Endothelial cell (in vitro differentiated cells): ENCODE measurements around the gene RALGPS1. TPM values are rescaled to one million over a fixed set of nuclear protein-coding genes. Genes with fewer than 3 reads are reported as not detected.

ENCODE experiments used
- DNase-seq: peaks from one replicate; pipeline ENCODE4 v3.0.0; 2021; ENCODE audit warnings: low spot score
- H3K27ac Mint-ChIP-seq: one replicate; pipeline ENCODE4 v1.8.0; 2021; ENCODE audit warnings: mixed read lengths, inconsistent platforms; ENCODE audit not compliant: unreplicated experiment
- H3K27me3 Mint-ChIP-seq: one replicate; pipeline ENCODE4 v1.8.0; 2021; ENCODE audit warnings: mild to moderate bottlenecking, moderate library complexity, mixed read lengths, inconsistent platforms; ENCODE audit not compliant: unreplicated experiment
- H3K36me3 Mint-ChIP-seq: one replicate; pipeline ENCODE4 v1.8.0; 2021; ENCODE audit warnings: mild to moderate bottlenecking, low read depth, mixed read lengths, inconsistent platforms; ENCODE audit not compliant: unreplicated experiment
- H3K4me1 Mint-ChIP-seq: one replicate; pipeline ENCODE4 v1.8.0; 2021; ENCODE audit warnings: mild to moderate bottlenecking, mixed read lengths, inconsistent platforms; ENCODE audit not compliant: unreplicated experiment
- H3K4me3 Mint-ChIP-seq: one replicate; pipeline ENCODE4 v1.8.0; 2021; ENCODE audit warnings: mild to moderate bottlenecking, mixed read lengths, inconsistent platforms; ENCODE audit not compliant: unreplicated experiment
- H3K9me3 Mint-ChIP-seq: one replicate; pipeline ENCODE4 v1.8.0; 2021; ENCODE audit warnings: mixed read lengths, inconsistent platforms; ENCODE audit not compliant: unreplicated experiment
- total RNA-seq: library from RNA; stranded (reverse); fragmentation: NEBNext Ultra II Directional; extraction: Animal tissue kit (Norgen Biotek cat#: 25700); gene quantifications from one replicate; pipeline ENCODE4 v1.2.1, GENCODE V29; 2021; ENCODE audit not compliant: unreplicated experiment
- TF ChIP-seq, protein P1 (sequence below): fragments of 200-600 bp; sonication (generic); IDR thresholded peaks from one replicate; pipeline ENCODE4 v1.5.0; 2021; ENCODE audit warnings: antibody characterized with exemption; ENCODE audit not compliant: unreplicated experiment

Gene RALGPS1
- total RNA-seq, 1 donor from 2014 or later = 6.4 TPM

DNA sequence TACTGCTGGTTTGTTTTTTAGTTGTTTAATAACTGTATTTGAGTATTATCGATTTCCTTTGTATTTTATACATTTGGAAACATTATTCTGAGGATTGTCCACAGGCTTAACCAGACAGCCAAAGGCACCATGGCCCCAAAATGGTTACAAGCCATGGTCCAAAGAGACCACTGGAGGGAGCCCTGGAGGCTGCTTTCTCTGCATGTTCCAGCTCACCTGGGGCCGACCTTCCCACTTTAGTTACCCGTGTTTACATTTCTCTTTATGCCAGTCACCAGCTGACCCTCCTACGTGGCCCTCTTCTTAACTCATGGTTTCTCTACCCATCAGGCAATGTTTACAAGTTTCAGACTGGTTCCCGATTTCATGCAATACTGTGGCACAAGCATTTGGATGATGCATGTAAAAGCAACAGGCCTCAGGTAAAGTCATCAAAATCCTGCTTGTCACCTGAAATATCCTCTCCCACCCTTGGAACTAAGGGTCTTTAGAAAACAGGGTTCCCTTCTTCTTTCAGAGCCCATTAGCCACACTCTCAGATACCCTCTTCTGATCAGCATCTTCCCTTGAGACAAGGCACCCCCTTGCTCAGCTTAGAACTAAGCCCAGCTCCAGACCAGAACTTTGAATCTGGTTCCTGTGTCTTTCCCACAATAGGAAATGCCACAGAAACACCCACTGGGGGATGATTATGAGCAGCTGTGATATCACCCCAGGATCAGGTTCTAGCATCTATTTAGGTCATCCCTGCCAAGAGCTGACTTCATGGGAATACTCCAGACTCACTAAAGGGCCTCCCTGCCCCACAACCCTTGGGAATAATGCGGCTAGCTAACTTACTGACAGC lies 300.1 kb downstream of the RALGPS1 start:
- no peak overlapping the region for H3K27ac Mint-ChIP-seq
- peak; percentile 74 for DNase-seq
- H3K4me3 Mint-ChIP-seq = no peak overlapping the region
- H3K36me3 Mint-ChIP-seq = no peaks in the 10 kb centered on the region
- peaks cover 11% of the 10 kb centered on the region for H3K27me3 Mint-ChIP-seq
- no peaks in the 10 kb centered on the region for H3K4me1 Mint-ChIP-seq
- no peaks in the 10 kb centered on the region for H3K9me3 Mint-ChIP-seq
- TF ChIP-seq, protein P1, sequence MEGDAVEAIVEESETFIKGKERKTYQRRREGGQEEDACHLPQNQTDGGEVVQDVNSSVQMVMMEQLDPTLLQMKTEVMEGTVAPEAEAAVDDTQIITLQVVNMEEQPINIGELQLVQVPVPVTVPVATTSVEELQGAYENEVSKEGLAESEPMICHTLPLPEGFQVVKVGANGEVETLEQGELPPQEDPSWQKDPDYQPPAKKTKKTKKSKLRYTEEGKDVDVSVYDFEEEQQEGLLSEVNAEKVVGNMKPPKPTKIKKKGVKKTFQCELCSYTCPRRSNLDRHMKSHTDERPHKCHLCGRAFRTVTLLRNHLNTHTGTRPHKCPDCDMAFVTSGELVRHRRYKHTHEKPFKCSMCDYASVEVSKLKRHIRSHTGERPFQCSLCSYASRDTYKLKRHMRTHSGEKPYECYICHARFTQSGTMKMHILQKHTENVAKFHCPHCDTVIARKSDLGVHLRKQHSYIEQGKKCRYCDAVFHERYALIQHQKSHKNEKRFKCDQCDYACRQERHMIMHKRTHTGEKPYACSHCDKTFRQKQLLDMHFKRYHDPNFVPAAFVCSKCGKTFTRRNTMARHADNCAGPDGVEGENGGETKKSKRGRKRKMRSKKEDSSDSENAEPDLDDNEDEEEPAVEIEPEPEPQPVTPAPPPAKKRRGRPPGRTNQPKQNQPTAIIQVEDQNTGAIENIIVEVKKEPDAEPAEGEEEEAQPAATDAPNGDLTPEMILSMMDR = peak; percentile 64

DNA sequence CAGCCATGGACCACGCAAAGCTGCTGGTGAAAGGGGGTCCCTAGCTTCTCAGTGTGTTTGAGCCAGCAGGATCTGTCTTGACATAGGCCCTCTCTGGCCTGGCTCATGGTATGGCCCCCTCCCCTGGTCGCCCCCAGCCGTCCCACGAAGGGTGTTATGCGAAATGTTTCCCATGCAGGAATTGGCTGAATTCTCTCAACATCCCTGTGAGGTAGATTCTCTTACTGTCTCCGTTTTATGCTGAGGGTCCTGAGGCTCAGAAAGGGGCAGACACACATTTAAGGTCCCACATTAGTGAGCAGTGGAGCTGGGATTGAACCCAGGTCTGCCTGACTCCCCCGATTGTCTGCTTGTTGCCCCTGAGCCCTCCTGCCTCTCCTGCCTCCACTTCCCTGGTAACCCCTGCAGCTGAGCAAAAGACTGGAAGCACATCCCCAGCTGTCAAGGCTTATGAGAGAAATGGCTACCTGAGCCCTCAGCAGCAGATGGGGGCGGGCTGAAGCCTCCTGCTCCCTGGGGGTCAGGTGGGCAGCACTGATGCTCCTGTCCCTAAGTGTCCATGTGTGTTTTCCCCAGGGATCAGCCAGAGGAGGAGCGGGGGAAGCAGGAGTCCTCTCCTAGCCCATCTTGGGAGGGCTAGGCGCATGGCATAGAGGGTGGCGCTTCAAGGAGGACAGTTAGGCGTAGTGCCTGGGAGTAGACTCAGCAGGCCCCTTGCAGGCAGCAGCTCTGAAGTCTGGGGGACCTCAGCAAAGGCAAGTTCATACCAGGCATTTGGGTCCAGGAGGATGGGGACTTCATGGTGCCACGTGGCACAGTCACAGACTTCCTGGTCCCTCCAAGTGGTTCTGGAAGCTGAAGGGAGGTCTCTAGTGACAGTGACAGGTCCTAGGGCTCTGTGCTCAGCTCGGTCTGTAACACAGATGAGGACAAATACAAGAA lies 301.0 kb downstream of the RALGPS1 start:
- Mint-ChIP-seq H3K4me3 (no peak overlapping the region), H3K36me3 (no peaks in the 10 kb centered on the region), H3K27me3 (peaks cover 5% of the 10 kb centered on the region), H3K27ac (no peak overlapping the region), H3K9me3 (no peaks in the 10 kb centered on the region), H3K4me1 (no peaks in the 10 kb centered on the region)
- DNase-seq = no peak
- TF ChIP-seq, protein P1 = no peak

DNA sequence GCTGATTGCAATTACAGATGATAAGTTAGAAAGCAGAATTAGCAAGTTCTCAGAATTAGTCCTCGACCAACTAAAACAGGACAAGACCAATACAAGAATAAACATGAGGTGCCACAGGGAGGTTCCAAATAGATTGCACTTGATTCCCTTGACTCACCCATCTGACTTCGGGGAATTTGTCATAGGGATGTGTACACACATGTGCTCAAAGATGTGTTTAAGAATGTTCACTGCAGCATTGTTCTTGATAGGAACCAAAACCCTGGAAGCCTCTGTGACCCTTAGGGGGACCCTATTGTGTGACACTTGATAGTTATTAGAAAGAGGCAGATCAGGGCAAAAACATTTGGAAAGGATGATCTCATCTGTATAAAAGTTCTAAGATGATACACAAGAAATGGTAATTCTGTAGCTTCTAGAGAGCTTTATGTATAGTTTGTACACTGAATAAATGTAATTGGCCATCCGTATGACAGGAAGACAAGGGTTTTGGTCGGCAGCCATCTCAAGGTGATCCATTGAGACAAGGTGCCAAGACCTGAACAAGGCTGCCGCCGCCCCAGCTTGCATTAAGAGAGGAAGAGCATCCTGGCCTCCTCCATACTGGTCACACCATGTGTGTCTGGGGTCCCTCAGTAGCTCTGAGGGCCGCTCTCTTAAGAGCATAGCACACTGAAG lies 301.8 kb downstream of the RALGPS1 start:
- Mint-ChIP-seq H3K9me3 (no peaks in the 10 kb centered on the region), H3K4me1 (no peaks in the 10 kb centered on the region), H3K27me3 (peaks cover 2% of the 10 kb centered on the region), H3K36me3 (no peaks in the 10 kb centered on the region), H3K27ac (no peak overlapping the region), H3K4me3 (no peak overlapping the region)
- TF ChIP-seq, protein P1 = no peak
- DNase-seq = no peak

DNA sequence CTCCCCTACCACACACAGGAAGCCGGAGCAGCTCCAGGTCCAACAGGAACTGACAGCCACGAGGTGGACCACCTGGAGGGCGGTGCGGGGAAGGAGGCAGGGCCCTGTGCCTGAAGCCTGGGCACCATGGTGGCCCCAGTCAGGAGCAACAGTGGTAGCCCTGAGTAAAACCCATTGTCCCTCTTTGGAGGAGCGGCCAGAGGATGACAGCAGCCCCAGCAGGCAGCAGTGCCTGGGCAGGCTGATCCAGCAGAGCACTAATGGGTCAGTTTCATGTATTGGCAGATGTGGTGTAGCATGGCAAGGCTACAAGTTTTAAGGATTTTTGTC lies 302.3 kb downstream of the RALGPS1 start:
- no peaks in the 10 kb centered on the region for H3K4me1 Mint-ChIP-seq
- TF ChIP-seq, protein P1 = no peak
- H3K9me3 Mint-ChIP-seq = no peaks in the 10 kb centered on the region
- no peak for DNase-seq
- H3K27me3 Mint-ChIP-seq = peaks cover 2% of the 10 kb centered on the region
- H3K27ac Mint-ChIP-seq = no peak overlapping the region
- H3K36me3 Mint-ChIP-seq = no peaks in the 10 kb centered on the region
- H3K4me3 Mint-ChIP-seq = no peak overlapping the region
